ENCODE results near the gene SUCLG2. TPM values are rescaled to one million over a fixed set of nuclear protein-coding genes. Genes with fewer than 3 reads are reported as not detected.
A peak's percentile ranks its signal among the peaks of the same experiment; 100 is the strongest.

Gene SUCLG2
- total RNA-seq, 4 donors from 2014 or later = 55.2 to 69.3 (median 63.4) TPM

DNA sequence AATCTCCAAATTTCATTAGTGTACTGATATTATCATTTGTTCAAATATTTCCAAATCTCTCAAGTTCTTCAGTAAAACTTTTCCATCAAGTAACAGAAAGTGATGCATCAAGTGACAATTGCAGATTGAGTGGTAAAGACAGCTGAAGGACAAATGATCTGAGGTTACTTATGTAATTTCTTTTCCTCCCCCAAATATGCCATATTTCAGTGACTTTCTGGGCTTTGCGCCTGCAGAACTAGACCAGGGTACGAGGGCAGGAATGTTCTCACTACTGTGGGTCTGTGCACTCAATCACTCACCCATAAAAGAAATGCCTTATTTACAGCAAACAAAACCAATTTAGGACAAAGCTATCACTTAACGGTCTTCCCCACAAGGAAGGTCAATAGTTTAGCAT lies 4.7 kb downstream of the SUCLG2 start:
- intact Hi-C loops (cut with DNase I) = no loop called here
- Histone ChIP-seq H3K9me3 (no peaks in the 10 kb centered on the region), H3K36me3 (no peaks in the 10 kb centered on the region), H3K27ac (replicated peaks in 1 of 4) (no peak overlapping the region), H3K27me3 (no peaks in the 10 kb centered on the region), H3K4me1 (peaks cover 4 to 50% (median 14%) of the 10 kb centered on the region in 4 donors), H3K4me3 (no peak overlapping the region)
- TF ChIP-seq, protein P1, sequence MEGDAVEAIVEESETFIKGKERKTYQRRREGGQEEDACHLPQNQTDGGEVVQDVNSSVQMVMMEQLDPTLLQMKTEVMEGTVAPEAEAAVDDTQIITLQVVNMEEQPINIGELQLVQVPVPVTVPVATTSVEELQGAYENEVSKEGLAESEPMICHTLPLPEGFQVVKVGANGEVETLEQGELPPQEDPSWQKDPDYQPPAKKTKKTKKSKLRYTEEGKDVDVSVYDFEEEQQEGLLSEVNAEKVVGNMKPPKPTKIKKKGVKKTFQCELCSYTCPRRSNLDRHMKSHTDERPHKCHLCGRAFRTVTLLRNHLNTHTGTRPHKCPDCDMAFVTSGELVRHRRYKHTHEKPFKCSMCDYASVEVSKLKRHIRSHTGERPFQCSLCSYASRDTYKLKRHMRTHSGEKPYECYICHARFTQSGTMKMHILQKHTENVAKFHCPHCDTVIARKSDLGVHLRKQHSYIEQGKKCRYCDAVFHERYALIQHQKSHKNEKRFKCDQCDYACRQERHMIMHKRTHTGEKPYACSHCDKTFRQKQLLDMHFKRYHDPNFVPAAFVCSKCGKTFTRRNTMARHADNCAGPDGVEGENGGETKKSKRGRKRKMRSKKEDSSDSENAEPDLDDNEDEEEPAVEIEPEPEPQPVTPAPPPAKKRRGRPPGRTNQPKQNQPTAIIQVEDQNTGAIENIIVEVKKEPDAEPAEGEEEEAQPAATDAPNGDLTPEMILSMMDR (IDR thresholded peaks at IDR 0.05) = no peak
- TF ChIP-seq EP300 (IDR thresholded peaks at IDR 0.05) (no peak), POLR2AphosphoS5 (IDR thresholded peaks at IDR 0.05) (no peak), POLR2A (IDR thresholded peaks at IDR 0.05; ENCODE audit: low read depth) (no peak)
- 92% methylated on average over 3 of the region's 3 CpGs for WGBS
- no peak for DNase-seq (ENCODE audit: extremely low spot score)

DNA sequence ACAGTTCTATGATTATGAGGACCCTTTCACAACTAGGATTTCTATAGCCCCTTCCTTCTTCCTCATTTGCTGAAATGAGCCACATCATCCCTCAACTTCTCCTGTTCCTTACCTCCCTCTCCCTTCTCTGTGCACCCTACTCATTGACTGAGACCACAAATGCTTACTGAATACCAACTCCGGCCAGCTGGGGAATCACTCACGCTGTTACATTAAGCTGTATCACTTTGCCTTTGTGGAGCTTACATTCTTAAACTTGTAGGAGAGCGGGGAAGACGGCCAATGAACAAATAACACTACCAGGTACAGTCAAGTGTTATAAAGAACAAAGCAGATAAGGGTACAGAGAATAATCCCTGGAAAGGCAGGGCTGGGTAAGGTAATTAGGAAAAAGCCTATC lies 5.7 kb downstream of the SUCLG2 start:
- intact Hi-C loops (cut with DNase I) = no loop called here
- Histone ChIP-seq H3K4me3 (no peak overlapping the region), H3K9me3 (no peaks in the 10 kb centered on the region), H3K27me3 (no peaks in the 10 kb centered on the region), H3K36me3 (peaks cover 0 to 1% (median 0%) of the 10 kb centered on the region in 4 donors), H3K4me1 (peaks cover 4 to 49% (median 11%) of the 10 kb centered on the region in 4 donors), H3K27ac (replicated peaks in 1 of 4) (no peak overlapping the region)
- no peak for TF ChIP-seq POLR2AphosphoS5 (IDR thresholded peaks at IDR 0.05)
- TF ChIP-seq, protein P1 (IDR thresholded peaks at IDR 0.05) = no peak
- TF ChIP-seq POLR2A (IDR thresholded peaks at IDR 0.05; ENCODE audit: low read depth) = no peak
- TF ChIP-seq EP300 (IDR thresholded peaks at IDR 0.05) = no peak
- WGBS = 82% methylated on average over 4 of the region's 4 CpGs
- peak; percentile 50 for DNase-seq (ENCODE audit: extremely low spot score)

DNA sequence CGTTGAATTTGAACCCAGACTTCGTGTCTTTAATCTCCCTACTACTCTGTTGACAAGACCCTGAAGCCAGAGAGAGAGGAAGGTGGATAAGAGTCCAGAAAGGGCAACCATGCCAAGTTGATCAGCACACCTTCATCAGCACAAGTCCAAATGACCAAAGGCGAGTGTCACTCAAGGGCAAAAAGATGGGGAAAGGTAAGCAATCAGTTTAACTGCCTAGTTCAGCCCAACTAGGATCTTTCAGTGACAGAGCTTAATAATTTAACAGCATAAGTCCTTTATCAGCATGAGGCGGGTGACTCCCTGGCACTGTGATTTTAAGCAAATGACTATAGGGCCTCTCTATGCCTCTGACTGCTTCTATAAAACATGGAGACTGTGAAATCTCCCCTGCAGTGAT lies 6.2 kb downstream of the SUCLG2 start:
- intact Hi-C loops (cut with DNase I) = no loop called here
- no peak overlapping the region for H3K27ac ChIP-seq (replicated peaks in 1 of 4)
- no peaks in the 10 kb centered on the region for H3K9me3 ChIP-seq
- no peaks in the 10 kb centered on the region for H3K27me3 ChIP-seq
- no peak for DNase-seq (ENCODE audit: extremely low spot score)
- no peak overlapping the region for H3K4me3 ChIP-seq
- peaks cover 0 to 6% (median 0%) of the 10 kb centered on the region in 4 donors for H3K36me3 ChIP-seq
- H3K4me1 ChIP-seq = peaks cover 4 to 44% (median 6%) of the 10 kb centered on the region in 4 donors
- 75% methylated on average over 4 of the region's 4 CpGs for WGBS
- TF ChIP-seq POLR2A (IDR thresholded peaks at IDR 0.05; ENCODE audit: low read depth) = no peak
- TF ChIP-seq EP300 (IDR thresholded peaks at IDR 0.05) = no peak
- no peak for TF ChIP-seq POLR2AphosphoS5 (IDR thresholded peaks at IDR 0.05)
- TF ChIP-seq, protein P1 (IDR thresholded peaks at IDR 0.05) = no peak

DNA sequence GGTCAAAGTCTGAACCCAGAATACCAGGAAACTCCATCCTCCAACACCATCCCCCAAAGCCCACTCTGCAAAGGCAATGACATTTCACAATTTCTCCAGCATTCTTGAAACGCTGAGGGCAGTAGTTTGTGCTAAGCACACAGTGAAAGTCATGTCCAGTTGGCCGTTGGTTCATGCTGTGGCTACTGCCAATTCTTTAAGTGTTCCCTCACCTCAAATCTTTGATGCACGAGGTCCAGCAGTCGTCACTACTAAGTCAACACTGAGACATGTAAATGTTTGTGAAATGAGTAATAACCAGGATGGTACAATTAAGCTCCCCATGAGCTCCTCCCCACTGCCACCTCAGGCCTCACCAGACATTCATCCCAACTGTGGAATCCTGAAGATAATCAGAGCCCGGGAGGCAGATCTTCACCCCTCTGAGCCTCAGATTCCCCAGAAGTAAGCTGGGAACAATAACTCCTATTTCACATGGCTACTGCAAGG lies 7.0 kb downstream of the SUCLG2 start:
- Histone ChIP-seq H3K27me3 (no peaks in the 10 kb centered on the region), H3K4me3 (no peak overlapping the region), H3K27ac (replicated peaks in 1 of 4) (no peak overlapping the region), H3K4me1 (peaks cover 0 to 36% (median 2%) of the 10 kb centered on the region in 4 donors), H3K9me3 (no peaks in the 10 kb centered on the region), H3K36me3 (peaks cover 0 to 11% (median 0%) of the 10 kb centered on the region in 4 donors)
- peak in 1 of 2 donors; percentile 34 for TF ChIP-seq POLR2AphosphoS5 (IDR thresholded peaks at IDR 0.05)
- TF ChIP-seq, protein P1 (IDR thresholded peaks at IDR 0.05) = no peak
- WGBS = 76% methylated on average over 5 of the region's 5 CpGs
- DNase-seq (ENCODE audit: extremely low spot score) = peak; percentile 72
- intact Hi-C loops (cut with DNase I) = no loop called here
